ENCODE measurements around the gene TSC22D1.

TSC22D1 gene

GRCh38 chr13:44470638-44471562, 105.2 kb downstream of the TSC22D1 start:
- peak; percentile 53 for TF ChIP-seq CTCF (IDR thresholded peaks at IDR 0.05)

- TF ChIP-seq CTCF (IDR thresholded peaks at IDR 0.05): no peak
Observed at GRCh38 chr13:44468874-44469273, 107.3 kb downstream of the TSC22D1 start.

- TF ChIP-seq CTCF (IDR thresholded peaks at IDR 0.05): no peak
Observed at GRCh38 chr13:44465318-44465717, 110.8 kb downstream of the TSC22D1 start.

- TF ChIP-seq CTCF (IDR thresholded peaks at IDR 0.05): no peak
Observed at GRCh38 chr13:44464471-44464870, 111.7 kb downstream of the TSC22D1 start.

- no peak for TF ChIP-seq CTCF (IDR thresholded peaks at IDR 0.05)
Observed at GRCh38 chr13:44463759-44464158, 112.4 kb downstream of the TSC22D1 start.

DNA sequence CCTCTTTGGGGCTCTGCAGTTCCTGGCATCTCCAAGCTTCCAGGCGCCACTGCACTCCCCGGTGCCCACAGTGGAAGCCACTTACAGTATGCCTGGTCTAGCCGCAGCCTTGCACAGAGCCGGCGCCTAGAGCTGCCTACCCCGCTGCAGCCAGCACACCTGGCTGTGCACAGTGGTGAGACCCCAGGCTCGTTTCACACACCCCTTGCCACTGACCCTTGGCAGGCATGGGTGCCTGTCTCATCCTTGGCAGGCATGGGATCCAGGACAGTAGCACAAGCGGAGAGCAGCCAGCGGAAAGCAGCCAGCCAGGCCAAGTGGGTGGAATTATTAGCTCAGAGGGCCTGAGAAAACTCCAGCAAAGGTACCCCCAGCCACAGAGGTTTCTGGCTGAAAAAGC, 116.5 kb downstream of the TSC22D1 start:
- no peak for TF ChIP-seq CTCF (IDR thresholded peaks at IDR 0.05)

- TF ChIP-seq CTCF (IDR thresholded peaks at IDR 0.05): no peak
Observed at GRCh38 chr13:44458313-44458975, 117.7 kb downstream of the TSC22D1 start.
